ENCODE results near the gene NGEF.

GRCh38 chr2:232865165-232865564, 147.9 kb downstream of the NGEF start:
- no peak for TF ChIP-seq CTCF (IDR thresholded peaks at IDR 0.05)
- TF ChIP-seq POLR2A (IDR thresholded peaks at IDR 0.05) = no peak
- TF ChIP-seq POLR2AphosphoS5 (IDR thresholded peaks at IDR 0.05) = no peak

All from transverse colon (tissue), 4 donors.